HG02678 (cell line): Measurements from ENCODE around the gene DUSP7.

Experiments used
- ATAC-seq: cut with Tn5 transposase; IDR thresholded peaks from one replicate; pipeline ENCODE4 v1.9.1; 2021; ENCODE audit warnings: mild to moderate bottlenecking, moderate library complexity; ENCODE audit not compliant: unreplicated experiment

The DUSP7 gene, protein sequence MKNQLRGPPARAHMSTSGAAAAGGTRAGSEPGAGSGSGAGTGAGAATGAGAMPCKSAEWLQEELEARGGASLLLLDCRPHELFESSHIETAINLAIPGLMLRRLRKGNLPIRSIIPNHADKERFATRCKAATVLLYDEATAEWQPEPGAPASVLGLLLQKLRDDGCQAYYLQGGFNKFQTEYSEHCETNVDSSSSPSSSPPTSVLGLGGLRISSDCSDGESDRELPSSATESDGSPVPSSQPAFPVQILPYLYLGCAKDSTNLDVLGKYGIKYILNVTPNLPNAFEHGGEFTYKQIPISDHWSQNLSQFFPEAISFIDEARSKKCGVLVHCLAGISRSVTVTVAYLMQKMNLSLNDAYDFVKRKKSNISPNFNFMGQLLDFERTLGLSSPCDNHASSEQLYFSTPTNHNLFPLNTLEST

DNA sequence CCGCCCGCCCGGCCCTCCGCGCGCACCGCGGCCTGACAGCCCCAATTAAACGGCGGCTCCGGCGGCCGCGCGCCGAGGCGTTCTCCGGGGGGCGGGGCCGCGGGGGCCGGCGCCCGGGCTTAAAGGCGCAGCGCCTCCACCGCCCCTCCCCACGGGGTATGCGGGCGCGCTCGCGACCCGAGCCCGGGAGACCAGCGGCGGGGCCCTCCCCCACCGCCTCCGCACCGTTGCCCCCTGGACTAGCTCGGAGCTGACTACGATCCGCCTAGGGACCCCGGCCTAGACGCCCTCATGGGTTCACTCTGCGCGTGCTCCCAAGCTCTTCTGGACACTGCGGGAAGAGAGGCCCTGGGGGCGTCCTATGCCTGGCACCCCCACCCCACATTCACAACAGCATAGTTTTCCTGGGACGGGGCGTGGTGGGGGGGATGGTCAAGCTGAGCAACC is at the start of gene DUSP7:
TSS of gene DUSP7 (minus strand) at position 51 of the 447 bp plus-strand sequence. CDS start 205 bp downstream, outside the sequence.
- ATAC-seq, result peak; percentile 35

DNA sequence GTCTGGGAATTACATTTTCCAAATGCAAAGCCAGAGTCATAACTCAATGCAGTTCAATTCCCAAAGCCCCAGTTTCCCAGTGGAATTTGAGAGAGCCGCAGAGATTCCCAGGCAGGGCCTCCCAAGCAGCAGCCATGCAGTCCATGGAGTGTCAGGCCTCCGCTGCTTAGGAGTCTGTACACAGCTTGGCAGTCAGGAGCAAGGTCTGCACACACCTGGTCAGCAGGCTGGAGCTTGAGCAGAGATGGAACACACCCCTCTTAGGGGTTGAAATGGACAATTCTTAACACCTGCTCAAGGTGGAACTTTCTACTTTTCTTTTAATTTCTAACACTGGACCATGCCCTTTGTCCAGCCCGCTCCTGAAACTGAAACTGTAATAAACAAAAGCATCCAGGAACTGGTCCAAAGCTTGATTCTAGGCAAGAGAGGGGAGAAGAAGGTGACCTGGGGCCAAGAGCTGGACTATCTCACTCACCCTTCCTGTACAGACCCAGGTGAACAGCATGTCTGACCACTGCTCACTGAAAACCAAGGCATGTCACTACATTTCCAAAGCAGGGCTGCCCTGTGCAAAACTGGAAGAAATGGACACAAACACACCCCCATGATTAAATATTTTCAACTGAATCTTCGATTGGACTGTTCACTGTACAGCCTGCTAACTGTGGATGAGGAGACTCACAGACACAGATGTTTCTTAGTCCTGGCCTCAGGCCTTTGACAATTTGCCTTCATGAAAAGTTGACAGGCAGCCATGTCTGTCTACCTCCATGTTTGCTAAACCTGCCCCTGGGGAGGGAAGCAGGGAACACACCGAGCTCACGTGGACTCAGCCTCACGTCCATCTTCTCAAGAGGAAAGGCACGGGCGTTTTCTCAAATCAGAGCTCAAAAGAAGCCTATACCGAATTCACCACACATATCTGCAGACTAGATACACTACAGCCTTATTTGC is 48.6 kb upstream of the DUSP7 start:
- ATAC-seq, result no peak

DNA sequence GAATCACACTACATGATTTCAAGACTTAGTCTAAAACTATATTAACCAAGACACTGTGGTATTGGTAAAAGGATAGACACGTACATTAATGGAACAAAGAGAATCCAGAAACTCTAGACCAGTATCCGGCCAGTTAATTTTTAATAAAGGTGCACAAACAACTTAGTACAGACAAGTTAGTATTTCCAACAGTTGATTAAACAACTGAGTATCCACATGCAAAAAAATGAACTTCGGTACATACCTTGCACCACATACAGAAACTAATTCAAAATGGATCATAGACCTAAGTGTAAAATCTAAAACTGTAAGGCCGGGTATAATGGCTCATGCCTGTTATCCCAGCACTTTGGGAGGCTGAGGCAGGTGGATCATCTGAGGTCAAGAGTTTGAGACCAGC is 46.6 kb upstream of the DUSP7 start:
- ATAC-seq, result no peak

DNA sequence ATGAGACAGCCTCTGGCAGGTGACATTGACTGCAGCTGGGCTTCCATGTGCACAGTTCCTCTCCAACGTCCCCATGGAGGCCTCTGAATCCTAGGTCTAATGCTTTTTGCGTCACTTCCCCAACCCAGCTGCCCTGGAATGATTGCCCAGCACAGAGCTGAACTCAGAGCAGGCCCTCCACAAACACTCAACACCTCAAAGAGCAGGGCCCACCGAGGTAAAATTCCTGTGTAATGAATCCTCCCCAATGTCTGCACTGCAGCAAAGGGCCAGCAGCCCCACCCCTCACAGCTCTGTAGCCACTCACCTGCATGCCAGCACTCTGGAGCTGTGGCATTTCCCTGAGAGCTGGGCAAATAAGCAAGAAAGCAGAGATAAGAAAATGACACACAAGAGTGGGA is 42.6 kb upstream of the DUSP7 start:
- no peak for ATAC-seq

DNA sequence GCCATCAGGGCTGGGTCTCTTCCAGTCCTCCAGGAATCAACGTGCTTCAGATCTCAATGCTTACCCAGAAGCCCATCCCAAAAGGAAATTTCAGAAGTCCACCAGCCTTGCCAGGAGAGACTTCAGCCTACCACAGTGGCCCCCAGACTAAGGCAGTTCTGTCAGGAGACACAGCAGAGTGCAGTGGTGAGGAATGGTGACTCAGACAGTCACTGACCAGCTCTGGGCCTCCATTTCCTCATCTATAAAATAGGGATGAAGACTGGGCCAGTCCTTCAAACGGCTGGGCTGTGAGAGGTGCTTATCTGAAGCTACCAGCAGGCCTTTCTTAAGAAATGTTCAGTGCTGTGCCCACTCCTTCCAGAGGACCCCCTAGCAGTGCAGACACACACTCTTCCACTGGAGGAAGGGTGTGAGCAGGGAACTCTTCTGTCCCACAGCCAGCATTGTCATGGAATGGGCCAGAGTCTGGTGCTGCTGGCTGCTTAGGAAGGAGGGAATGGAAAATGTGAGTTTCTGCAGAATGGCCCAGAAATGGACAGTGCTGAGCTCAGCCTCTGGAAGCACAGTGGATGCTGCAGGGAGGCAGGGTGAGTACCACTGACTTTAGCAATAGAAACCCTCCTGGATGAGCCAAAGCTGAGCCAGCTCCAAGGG is 41.6 kb upstream of the DUSP7 start:
- ATAC-seq, result no peak

DNA sequence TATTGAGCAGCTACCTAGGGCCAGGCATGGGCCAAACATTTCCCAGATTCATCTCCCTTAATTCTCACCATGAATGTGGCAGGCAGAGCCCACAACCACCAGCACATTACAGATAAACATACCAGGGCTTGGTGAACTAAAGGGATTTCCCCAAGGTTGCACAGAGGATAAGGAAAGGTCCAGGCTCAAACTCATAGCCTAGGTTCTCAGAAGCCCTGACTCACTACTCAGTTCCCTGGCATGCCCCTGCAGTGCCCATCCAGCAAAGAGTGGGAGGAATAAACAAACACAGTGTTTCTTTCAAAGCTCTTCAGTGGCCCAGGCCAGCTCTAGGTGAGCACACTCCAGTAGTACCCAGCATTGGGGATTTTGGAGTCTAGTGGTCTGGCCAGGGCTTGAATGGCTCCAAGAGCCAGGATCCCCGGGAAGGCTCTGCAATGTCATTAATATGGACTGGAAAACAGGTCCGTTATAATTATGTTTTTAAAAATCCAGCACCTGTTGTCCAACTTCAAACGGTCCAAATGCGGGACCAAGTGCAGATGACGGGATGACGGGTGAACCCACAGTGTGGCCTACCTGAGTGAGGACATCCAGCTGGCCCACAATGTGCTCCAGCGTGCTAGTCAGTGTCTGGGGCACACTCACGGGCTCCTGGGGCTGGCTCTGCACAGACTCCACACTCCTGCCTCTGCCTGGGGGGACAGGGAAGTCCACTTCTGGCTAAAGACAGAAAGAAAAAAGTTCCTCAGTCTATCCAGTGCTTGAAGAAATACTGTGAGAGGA is 39.8 kb upstream of the DUSP7 start:
- ATAC-seq, result no peak

DNA sequence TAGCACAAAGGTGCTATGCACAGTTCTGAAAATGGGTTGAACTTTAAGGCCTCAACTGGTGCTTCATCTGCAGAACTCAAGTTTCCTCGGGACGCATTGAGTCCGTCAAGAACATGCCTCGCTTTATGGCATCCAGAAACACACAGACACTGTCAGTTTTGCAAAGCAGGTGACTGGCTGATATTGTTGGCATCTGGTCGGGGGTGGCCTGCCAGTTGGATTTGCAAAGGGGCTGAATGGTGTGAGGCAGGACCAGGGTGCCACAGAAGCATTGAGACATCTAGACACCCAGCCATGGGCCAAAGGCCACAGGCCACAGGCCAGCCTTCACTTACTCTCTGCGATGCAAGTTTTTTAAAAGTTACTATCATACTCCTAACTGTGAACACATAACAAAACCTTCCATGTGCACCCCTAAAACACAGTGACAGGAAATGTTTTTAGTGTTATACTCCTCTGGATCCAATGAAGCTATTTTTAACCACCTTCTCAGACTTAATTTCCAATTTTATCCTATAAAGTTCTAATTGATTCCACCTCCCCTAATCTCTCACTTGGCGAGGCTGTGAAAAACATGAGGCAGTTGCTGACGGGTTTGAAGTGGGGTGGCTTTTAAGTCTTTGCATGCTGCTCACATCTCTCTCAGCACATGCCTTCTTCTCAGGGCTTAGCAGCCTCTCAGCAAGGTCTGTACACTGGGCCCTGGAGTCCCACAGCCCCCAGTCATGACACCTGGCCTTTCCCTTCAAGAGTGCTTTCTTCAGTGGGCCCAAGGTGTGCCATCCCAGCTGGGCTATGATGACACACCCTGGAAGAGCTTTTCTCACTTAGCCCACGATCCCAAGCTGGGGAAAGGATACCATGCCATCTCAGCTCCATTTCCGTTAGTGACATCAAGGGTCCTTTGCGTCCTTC is 38.5 kb upstream of the DUSP7 start:
- no peak for ATAC-seq

DNA sequence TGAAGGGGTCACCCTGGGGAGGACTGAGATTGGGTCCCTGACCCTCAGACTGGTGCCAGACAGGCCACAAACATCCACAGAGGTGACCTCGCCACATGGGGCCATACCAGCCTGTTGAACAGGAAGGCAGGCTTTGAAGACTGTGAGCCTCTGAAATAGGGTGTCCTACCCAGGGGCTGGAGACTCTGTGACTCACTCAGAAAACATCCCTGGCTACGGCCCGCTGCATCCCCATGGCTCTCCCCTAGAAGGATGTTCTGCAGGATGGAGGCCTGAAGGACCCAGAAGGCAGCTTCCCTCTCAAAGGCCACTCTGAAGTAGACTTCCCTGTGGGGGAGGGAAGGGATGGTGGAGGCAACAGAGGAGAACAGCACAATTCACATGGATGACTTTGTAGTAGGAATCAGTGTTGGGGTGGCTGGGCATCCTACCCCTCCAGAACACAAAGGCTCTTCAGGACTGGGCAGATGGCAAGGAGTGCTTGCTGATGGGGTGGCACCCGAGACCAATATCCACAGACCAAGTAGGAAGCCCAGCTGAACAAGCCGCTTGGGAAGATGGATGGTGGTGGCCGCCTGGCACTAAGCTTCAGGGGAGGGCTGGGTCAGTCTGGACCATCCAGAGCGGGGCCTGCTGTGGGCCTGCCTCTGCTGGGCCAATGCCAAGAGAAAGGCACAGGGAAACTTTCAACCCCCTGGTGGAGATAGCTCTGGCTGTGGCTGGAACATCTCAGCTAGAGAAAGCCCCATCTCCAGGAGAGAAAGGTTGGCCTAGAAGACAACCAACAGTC is 37.6 kb upstream of the DUSP7 start:
- no peak for ATAC-seq

DNA sequence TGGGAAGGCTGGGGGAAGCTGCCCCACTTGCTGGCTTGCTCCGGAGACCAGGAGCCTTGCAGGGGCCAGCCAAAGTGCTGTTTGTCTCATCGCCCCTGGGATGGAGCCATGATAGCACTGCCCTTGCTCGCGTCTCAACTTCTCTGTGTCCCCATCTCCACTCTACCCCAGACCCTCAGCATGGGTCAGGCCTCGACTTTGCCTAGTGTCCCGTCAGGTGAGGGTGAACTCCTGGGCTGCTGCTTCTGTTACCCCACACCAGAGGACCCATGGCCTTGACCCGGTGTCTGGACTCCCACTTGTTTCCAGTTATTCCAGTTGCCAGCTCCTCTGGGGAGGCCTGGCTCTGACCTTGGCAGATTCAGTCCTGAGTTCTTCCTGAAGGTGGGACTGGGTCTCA is 36.5 kb upstream of the DUSP7 start:
- no peak for ATAC-seq

DNA sequence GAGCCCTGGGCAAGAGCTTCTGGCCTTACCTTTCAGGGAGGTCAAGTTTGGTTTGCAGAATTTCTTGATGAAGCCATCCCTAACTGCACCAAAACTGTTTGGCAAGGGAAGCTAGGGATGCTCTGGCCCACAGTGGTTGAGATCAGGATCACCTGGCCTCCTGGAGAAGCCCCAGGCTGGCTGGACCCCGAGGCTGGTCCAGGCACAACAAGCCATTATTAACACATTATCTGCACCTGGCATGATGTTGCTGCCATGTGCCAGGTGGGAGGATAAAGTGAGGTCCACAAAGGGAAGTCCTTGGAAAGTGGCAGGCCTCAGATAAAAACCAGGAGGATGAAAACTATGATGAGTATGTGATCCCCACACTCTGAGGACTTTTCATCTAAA is 35.9 kb upstream of the DUSP7 start:
- no peak for ATAC-seq

DNA sequence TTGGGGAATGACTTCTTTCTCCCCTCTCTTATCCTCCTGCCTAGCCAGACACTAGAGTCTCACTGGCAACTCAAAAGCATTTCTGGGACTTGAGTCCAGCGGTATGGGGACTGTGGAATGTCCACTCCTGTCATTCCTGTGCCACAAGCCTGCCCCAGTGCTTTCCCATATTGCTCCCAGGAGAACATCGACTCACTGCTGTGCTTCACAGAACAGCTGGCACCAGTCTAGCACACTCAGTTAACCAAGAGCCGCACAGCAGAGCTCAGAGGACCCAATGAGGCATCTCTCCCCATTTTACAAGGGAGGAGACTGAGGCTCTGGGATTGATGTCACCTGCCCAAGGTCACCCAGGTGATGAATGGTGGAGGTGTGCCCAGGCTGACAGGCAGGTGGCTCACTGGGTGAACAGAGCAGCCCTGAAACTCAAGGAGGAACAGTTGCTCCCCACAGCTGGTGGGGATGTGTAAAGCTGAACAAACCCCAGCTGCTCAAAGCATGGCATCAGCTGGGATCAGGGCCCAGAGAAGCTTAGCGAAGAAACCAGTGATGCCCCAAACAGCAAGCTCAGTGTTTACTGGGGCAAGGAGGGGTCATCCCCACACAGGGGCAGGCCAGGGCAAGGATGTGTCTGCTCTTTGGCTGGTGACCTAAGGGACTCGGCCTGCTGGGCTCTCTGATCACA is 35.4 kb upstream of the DUSP7 start:
- ATAC-seq, result no peak

DNA sequence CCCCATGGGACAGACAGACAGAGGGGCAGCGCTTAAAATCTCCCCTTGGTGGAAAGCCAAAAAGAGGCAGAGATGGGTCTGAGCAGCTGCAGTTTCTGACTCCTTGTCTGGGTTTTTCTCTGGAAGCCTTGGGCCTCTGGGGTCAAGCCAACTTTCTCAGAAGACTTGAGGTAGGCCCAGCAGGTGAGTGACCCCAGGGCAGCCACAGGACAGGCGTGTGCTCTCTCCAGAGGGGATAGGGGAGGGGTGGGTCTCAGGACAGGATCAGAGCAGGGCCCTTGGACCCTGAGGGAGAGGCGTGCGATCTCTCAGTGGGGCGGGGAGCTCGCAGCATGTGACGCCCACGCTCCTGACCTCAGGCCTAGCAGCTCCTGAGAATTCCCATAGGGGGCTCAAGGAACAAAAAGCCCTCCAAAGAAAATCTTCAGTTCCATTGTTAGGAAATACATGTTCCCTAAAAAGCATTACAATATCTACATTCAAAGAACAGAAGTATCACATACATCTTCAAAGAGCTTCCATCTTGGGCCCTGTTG is 34.6 kb upstream of the DUSP7 start:
- ATAC-seq, result no peak

DNA sequence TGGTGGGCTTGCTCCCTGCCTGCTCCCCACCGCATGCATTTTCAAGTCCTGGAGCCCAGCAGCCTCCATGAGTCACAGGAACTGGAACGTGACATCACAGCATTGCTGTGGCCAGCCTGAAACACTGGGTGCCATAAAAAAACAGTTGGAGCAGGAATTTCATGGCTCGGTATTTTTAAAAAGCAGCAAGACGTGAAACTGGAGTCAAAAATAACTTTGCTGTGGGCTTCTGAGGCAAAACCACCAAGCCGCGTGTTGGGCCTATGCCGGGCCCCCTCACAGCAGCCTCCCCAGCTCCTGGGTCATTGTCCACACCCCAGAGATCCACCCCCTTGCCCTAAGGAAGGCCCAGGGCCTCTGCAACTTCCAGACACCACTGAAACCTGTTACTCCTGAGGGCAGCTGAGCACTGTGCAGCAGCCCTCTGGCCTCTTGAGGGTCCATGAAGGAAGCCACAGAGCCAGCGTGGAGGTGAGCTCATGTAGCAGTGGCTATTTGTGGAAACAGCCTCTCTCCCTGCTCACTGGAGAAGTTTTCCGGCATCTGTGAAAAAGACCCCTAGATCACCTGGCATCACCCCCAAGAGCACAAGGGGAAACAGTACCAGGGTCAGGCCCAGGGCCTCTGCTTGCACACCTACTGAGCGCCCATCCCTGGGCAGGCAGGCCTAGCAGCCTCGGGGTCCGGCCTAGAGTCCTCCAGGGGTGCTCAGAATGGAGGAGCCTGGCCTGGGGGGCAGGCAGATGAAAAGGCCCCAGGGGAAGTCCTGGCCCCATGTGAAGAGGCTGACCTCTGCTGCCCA is 34.0 kb upstream of the DUSP7 start:
- no peak for ATAC-seq

DNA sequence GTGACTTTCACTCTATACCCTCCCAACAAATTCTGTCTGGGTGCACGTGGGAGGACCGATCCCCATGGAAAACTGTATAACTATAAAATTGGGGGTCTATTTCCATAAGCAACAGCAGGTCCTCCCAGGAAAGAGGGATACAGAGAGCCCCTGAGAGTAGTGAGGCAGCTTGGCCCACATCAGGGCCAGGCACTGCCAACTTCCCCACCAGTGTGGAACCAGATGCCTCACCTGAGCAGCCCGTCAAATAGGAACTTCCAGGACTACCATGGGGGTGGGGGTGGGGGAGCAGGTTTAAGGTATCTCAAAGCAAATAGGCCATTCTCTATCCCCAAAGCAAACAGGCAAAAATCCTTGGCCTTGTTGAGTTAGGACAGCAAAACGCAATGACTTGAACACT is 33.3 kb upstream of the DUSP7 start:
- ATAC-seq, result no peak

DNA sequence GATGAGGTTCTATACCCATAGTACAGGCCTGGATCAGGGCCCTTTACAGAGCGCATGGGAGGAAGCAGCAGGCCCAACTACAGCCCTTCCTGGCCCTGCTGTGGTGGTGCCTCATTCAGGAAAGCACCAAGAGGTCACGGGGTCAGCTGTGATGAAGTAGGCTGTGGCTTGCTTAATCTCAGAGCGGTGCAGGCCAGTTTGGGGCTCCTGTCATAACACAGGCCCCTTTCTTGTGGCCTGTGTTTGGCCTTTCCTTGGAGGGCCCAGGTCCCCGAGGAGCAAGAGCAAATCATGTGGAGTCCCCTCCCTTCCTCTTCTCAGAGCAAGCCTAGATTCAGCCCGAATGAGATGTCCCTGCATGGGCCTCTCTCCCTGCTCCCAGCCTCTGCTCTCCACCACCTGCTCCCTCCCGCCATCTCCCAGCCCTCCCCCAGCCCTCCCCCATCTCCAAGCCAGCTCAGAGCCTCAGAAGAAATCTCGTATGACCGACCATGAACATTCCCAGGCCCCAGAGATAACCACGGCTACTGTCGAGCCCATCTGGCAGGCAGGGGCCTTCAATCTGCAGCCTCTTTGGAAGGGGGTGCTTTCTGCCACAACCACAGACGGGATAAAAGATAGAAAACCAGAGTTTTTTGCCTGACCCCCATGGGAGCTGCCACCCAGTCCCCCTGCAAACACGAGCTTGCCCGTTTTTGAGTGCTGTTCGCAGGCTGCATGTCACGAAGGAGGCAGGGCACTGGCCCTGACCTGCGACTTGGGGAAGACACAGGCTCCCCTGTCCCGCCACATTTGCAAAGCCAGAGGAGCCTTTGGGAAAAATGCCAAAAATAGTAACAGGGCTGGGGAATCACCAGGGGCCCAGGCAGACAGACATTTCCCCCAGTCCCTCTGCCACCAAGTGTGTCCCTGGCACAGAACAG is 32.3 kb upstream of the DUSP7 start:
- ATAC-seq, result no peak

DNA sequence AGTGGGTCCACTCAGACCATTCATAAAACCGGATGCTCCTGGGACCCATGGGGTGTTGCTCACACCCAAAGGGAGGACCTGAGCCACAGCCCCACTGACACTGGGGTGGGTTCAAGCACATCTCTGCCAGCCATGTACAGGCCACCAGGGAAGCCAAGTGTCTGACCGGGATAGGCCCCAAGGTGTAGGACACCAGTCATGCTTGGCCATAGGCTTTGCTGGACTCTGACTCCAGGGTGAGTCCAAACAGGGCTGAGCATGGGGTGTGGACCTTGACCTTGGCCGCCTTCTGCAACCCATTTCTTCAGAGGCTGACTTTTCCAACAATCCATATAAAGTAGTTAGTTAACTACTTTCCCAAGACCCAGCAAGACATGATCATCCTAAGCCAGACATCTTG is 31.4 kb upstream of the DUSP7 start:
- no peak for ATAC-seq
